Measurements from ENCODE around the gene IGF2. TPM values are rescaled to one million over a fixed set of nuclear protein-coding genes. Genes with fewer than 3 reads are reported as not detected.

The IGF2 gene
- polyA plus RNA-seq, 1 donor (not counting 4 experiments of a cell fraction or from before 2014, with no cell fraction given), result not detected

DNA sequence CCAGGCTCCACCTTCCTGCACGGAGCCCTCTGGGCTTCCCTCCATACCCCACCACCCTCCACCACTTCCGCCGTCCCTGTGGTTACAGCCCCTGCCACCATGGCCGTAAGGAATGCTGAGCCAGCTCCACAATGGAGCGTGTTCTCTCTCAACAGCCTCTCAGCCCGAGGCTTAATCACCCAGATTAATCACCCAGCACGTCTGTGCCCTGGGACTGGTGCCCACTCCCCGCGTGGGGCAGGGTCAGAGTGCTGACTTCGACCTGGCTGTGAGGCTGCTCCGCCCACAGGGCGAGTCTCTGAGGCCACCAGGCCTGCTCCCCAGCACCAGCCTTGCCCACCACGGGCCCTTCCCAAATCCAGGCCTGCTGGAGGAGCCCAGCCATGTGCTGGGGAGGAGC, 36.5 kb upstream of the IGF2 start:
- H3K4me2 ChIP-seq (ENCODE audit: control insufficient read depth, extremely low read depth, insufficient read depth, low read depth, low read length), result peak overlapping the region; percentile 22
- H3K9me1 ChIP-seq (ENCODE audit: control insufficient read depth, extremely low read depth, insufficient read depth, low read length), result no peaks in the 10 kb centered on the region
- no peak for TF ChIP-seq EZH2 (IDR thresholded peaks at IDR 0.05; ENCODE audit: low read length)
- TF ChIP-seq, protein P1, sequence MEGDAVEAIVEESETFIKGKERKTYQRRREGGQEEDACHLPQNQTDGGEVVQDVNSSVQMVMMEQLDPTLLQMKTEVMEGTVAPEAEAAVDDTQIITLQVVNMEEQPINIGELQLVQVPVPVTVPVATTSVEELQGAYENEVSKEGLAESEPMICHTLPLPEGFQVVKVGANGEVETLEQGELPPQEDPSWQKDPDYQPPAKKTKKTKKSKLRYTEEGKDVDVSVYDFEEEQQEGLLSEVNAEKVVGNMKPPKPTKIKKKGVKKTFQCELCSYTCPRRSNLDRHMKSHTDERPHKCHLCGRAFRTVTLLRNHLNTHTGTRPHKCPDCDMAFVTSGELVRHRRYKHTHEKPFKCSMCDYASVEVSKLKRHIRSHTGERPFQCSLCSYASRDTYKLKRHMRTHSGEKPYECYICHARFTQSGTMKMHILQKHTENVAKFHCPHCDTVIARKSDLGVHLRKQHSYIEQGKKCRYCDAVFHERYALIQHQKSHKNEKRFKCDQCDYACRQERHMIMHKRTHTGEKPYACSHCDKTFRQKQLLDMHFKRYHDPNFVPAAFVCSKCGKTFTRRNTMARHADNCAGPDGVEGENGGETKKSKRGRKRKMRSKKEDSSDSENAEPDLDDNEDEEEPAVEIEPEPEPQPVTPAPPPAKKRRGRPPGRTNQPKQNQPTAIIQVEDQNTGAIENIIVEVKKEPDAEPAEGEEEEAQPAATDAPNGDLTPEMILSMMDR (optimal IDR thresholded peaks at IDR 0.05 in 1 of 3, IDR thresholded peaks at IDR 0.05 in 1 of 3, conservative IDR thresholded peaks at IDR 0.05 in 1 of 3; ENCODE audit: extremely low read depth in 1 of 3, insufficient read depth in 2 of 3, low read length in 3 of 3), result no peak
- H4K20me1 ChIP-seq (ENCODE audit: control insufficient read depth, extremely low read depth, insufficient read depth, low read length), result no peaks in the 10 kb centered on the region
- H3K4me3 ChIP-seq (ENCODE audit: control insufficient read depth in 2 of 3, extremely low read depth in 1 of 3, insufficient read depth in 2 of 3, low read depth in 1 of 3, low read length in 3 of 3), result no peak overlapping the region
- peak overlapping the region; percentile 41 for H3K9ac ChIP-seq (ENCODE audit: control insufficient read depth, extremely low read depth, insufficient read depth, low read length)
- no peaks in the 10 kb centered on the region for H3K9me3 ChIP-seq (ENCODE audit: control insufficient read depth, low read depth, low read length)
- FAIRE-seq (peak; percentile 95), DNase-seq (ENCODE audit: low read depth, low spot score) (no peak)
- no peak overlapping the region for H2AFZ ChIP-seq (ENCODE audit: control insufficient read depth, low read length)
- no peaks in the 10 kb centered on the region for H3K36me3 ChIP-seq (ENCODE audit: control insufficient read depth in 2 of 2, extremely low read depth in 1 of 2, insufficient read depth in 2 of 2, low read length in 2 of 2)
- no peaks in the 10 kb centered on the region for H3K27me3 ChIP-seq (ENCODE audit: control insufficient read depth, extremely low read depth, insufficient read depth, low read length)
- H3K79me2 ChIP-seq (ENCODE audit: control insufficient read depth, insufficient read depth, low read length), result peaks cover 4% of the 10 kb centered on the region
- H3K4me1 ChIP-seq (ENCODE audit: control insufficient read depth, extremely low read depth, insufficient read depth, low read length), result peaks cover 55% of the 10 kb centered on the region
- peak overlapping the region; percentile 58 for H3K27ac ChIP-seq (ENCODE audit: control insufficient read depth, insufficient read depth, low read length)
- dilution Hi-C loops (cut with MboI; ENCODE audit: extremely low pct_ligation_motif_present, low sequenced_read_pairs), result no loop called here

GRCh38 chr11:2174361-2174760, 35.2 kb upstream of the IGF2 start:
- Histone ChIP-seq H3K79me2 (ENCODE audit: control insufficient read depth, insufficient read depth, low read length) (peaks cover 4% of the 10 kb centered on the region), H3K4me2 (ENCODE audit: control insufficient read depth, extremely low read depth, insufficient read depth, low read depth, low read length) (no peak overlapping the region), H3K27ac (ENCODE audit: control insufficient read depth, insufficient read depth, low read length) (no peak overlapping the region), H3K9me3 (ENCODE audit: control insufficient read depth, low read depth, low read length) (no peaks in the 10 kb centered on the region), H3K9me1 (ENCODE audit: control insufficient read depth, extremely low read depth, insufficient read depth, low read length) (no peaks in the 10 kb centered on the region), H3K4me3 (ENCODE audit: control insufficient read depth in 2 of 3, extremely low read depth in 1 of 3, insufficient read depth in 2 of 3, low read depth in 1 of 3, low read length in 3 of 3) (no peak overlapping the region), H3K9ac (ENCODE audit: control insufficient read depth, extremely low read depth, insufficient read depth, low read length) (no peak overlapping the region), H3K36me3 (ENCODE audit: control insufficient read depth in 2 of 2, extremely low read depth in 1 of 2, insufficient read depth in 2 of 2, low read length in 2 of 2) (no peaks in the 10 kb centered on the region), H3K27me3 (ENCODE audit: control insufficient read depth, extremely low read depth, insufficient read depth, low read length) (no peaks in the 10 kb centered on the region), H4K20me1 (ENCODE audit: control insufficient read depth, extremely low read depth, insufficient read depth, low read length) (no peaks in the 10 kb centered on the region), H3K4me1 (ENCODE audit: control insufficient read depth, extremely low read depth, insufficient read depth, low read length) (peaks cover 42% of the 10 kb centered on the region), H2AFZ (ENCODE audit: control insufficient read depth, low read length) (no peak overlapping the region)
- FAIRE-seq, result no peak
- no peak for DNase-seq (ENCODE audit: low read depth, low spot score)
- TF ChIP-seq EZH2 (IDR thresholded peaks at IDR 0.05; ENCODE audit: low read length), result no peak
- TF ChIP-seq, protein P1 (optimal IDR thresholded peaks at IDR 0.05 in 1 of 3, IDR thresholded peaks at IDR 0.05 in 1 of 3, conservative IDR thresholded peaks at IDR 0.05 in 1 of 3; ENCODE audit: extremely low read depth in 1 of 3, insufficient read depth in 2 of 3, low read length in 3 of 3), result no peak
- dilution Hi-C loops (cut with MboI; ENCODE audit: extremely low pct_ligation_motif_present, low sequenced_read_pairs), result no loop called here
